Psoas muscle (tissue), 8 donors: ENCODE data around the gene EXOC3L4. TPM values are rescaled to one million over a fixed set of nuclear protein-coding genes. Genes with fewer than 3 reads are reported as not detected.
A peak's percentile ranks its signal among the peaks of the same experiment; 100 is the strongest.

Source experiments
- ATAC-seq, 4 donors: fragments of 200-7000 bp; cut with Tn5 transposase; one replicate each; pipeline ENCODE4 v1.9.1; 2020; ENCODE audit warnings: moderate library complexity in 3 of 4, mild to moderate bottlenecking in 2 of 4
- DNase-seq, 2 donors: peaks; one replicate each; pipeline ENCODE4 v3.0.0-alpha.2; 2020
- H3K27ac ChIP-seq: fragments of 200-600 bp; one replicate; pipeline ENCODE4 v1.8.0; 2022
- H3K27me3 ChIP-seq, 3 donors: fragments of 200-600 bp in 1 of 3; one replicate each; pipeline versions ENCODE4 v1.6.1 to v1.8.0; 2013 to 2022; ENCODE audit warnings: low read length in 2 of 3, mild to moderate bottlenecking in 2 of 3, moderate library complexity in 1 of 3; ENCODE audit not compliant: insufficient read depth in 3 of 3
- H3K36me3 ChIP-seq, 2 donors: fragments of 200-600 bp in 1 of 2; one replicate each; pipeline versions ENCODE4 v1.6.1 to v1.8.0; 2013 to 2022; ENCODE audit warnings: low read depth in 1 of 2, mild to moderate bottlenecking in 1 of 2, moderate library complexity in 1 of 2; ENCODE audit not compliant: insufficient read depth in 1 of 2
- H3K4me1 ChIP-seq: fragments of 200-600 bp; one replicate; pipeline ENCODE4 v1.8.0; 2022
- H3K4me3 ChIP-seq: fragments of 200-600 bp; one replicate; pipeline ENCODE4 v1.8.0; 2022; ENCODE audit warnings: mild to moderate bottlenecking
- H3K9me3 ChIP-seq: fragments of 200-600 bp; one replicate; pipeline ENCODE4 v1.8.0; 2022
- CTCF ChIP-seq: fragments of 200-600 bp; IDR thresholded peaks from one replicate; pipeline ENCODE4 v1.8.0; 2022; ENCODE audit warnings: antibody characterized with exemption
- WGBS, 3 donors: extraction: QIAGEN DNeasy Blood & Tissue Kit; methylation state at CpG; one replicate each; pipeline versions ENCODE4 v1.1.6 to v1.1.7; 2013; 5-methylcytosine and 5-hydroxymethylcytosine counted together
- intact Hi-C, 2 donors: fragments of 100-400 bp; cut with DNase I; formaldehyde crosslinking; loops; one replicate each; pipeline versions ENCODE4 v1.11.0 to v1.14.2; 2022
- polyA plus RNA-seq, 3 donors: library from polyadenylated mRNA; stranded (reverse); fragments of 200-250 nt; gene quantifications; one replicate each; pipeline ENCODE4 v1.2.3, GENCODE V29; 2013
- total RNA-seq, 4 donors: library from RNA; stranded (reverse); fragmentation: NEBNext Ultra II Directional in 2 of 4; extraction: Animal tissue kit (Norgen Biotek cat#: 25700) in 2 of 4; gene quantifications; one replicate each; pipeline versions ENCODE4 v1.2.1 to v1.2.4, GENCODE V29; 2021 to 2023
- donor health status: healthy with polysubstance abuse.
- donor health status: DM: no; HTN: no; CAD: no; lungs with moderate emphysema.
- donor health status: Bipolar disorder and iron deficiency.
- donor health status: healthy.
- donor health status: DM: yes; HTN: yes; CAD: no.
- donor health status: DM: no; HTN: no; CAD: no.
- donor health status: DM: no; HTN: no; CAD: no.
- donor health status: DM: yes; HTN: yes; CAD: no.

Gene EXOC3L4
- total and polyA plus RNA-seq, 7 donors: 0.12 to 0.33 (median 0.27) TPM; not detected in 3

- Histone ChIP-seq H3K36me3 (no peaks in the 10 kb centered on the region), H3K4me3 (no peak overlapping the region), H3K4me1 (no peaks in the 10 kb centered on the region), H3K27me3 (no peaks in the 10 kb centered on the region), H3K9me3 (no peaks in the 10 kb centered on the region), H3K27ac (no peak overlapping the region)
- 47 to 50% (median 50%) methylated on average over 19 to 21 of the region's 21 CpGs for WGBS, 3 donors
- intact Hi-C loops: no loop called here
- DNase-seq: no peak
- ATAC-seq: peak in 3 of 4 donors; percentile 11 to 44 (median 17)
- TF ChIP-seq CTCF: no peak
Measured at GRCh38 chr14:103156651-103157378, 62.3 kb downstream of the EXOC3L4 start.

DNA sequence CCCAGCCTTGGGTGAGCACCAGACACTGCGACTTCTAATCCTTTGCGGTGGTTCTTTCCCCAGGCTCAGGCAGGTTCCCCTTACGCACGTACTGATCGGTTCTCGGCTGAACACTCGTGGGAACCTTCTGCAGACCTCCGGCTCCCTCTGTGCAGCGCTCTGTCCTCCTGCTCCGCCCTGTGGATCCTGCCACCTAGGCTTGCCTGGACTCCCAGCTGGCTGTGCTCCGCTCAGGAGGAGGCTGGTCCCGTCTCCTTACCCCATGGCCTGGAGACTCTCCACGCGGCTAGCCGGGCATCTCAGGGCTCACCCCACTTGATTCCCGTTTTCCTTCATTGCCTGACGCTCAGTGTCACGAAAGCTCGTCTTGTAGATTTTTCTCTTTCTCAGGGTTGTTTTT lies 63.4 kb downstream of the EXOC3L4 start:
- intact Hi-C loops: no loop called here
- ATAC-seq: no peak
- Histone ChIP-seq H3K36me3 (no peaks in the 10 kb centered on the region), H3K4me1 (no peaks in the 10 kb centered on the region), H3K27me3 (no peaks in the 10 kb centered on the region), H3K9me3 (no peaks in the 10 kb centered on the region), H3K4me3 (no peak overlapping the region), H3K27ac (no peak overlapping the region)
- no peak for TF ChIP-seq CTCF
- 93 to 97% (median 95%) methylated on average over 19 of the region's 19 CpGs for WGBS, 3 donors
- no peak for DNase-seq

GRCh38 chr14:103158688-103159087 lies 64.2 kb downstream of the EXOC3L4 start:
- Histone ChIP-seq H3K4me3 (no peak overlapping the region), H3K9me3 (no peaks in the 10 kb centered on the region), H3K27ac (no peak overlapping the region), H3K36me3 (no peaks in the 10 kb centered on the region), H3K4me1 (no peaks in the 10 kb centered on the region), H3K27me3 (no peaks in the 10 kb centered on the region)
- intact Hi-C loops: no loop called here
- no peak for TF ChIP-seq CTCF
- 65 to 78% (median 67%) methylated on average over 1 of the region's 1 CpG for WGBS, 3 donors
- ATAC-seq: no peak
- no peak for DNase-seq

Other genes starting within 250 kb of the EXOC3L4 start
- not detected for gene AMN, start 172.1 kb upstream of the EXOC3L4 start, total RNA-seq
- under 1 TPM; 0.18 to 0.19 (median 0.18) TPM for gene AMN, start 172.1 kb upstream of the EXOC3L4 start, polyA plus RNA-seq
- 10 to 100 TPM; 34.2 to 57.4 (median 40.1) TPM for gene CDC42BPB, start 37.2 kb upstream of the EXOC3L4 start, total RNA-seq
- gene CDC42BPB, start 37.2 kb upstream of the EXOC3L4 start, polyA plus RNA-seq: 10 to 100 TPM; 20.2 to 43.8 (median 39.6) TPM
- not detected for gene LBHD2, start 10.5 kb upstream of the EXOC3L4 start, total RNA-seq
- not detected for gene LBHD2, start 10.5 kb upstream of the EXOC3L4 start, polyA plus RNA-seq
- gene TNFAIP2, start 28.7 kb downstream of the EXOC3L4 start, total RNA-seq: 100 to 1,000 TPM in 1 of 4 donors, 10 to 100 TPM in 3; 25.7 to 146 (median 39.1) TPM
- 10 to 100 TPM; 32.2 to 97.4 (median 52.3) TPM for gene TNFAIP2, start 28.7 kb downstream of the EXOC3L4 start, polyA plus RNA-seq
- gene EIF5, start 239.5 kb downstream of the EXOC3L4 start, total RNA-seq: 100 to 1,000 TPM; 222 to 535 (median 414) TPM
- 100 to 1,000 TPM; 163 to 381 (median 354) TPM for gene EIF5, start 239.5 kb downstream of the EXOC3L4 start, polyA plus RNA-seq